Measurements from ENCODE around the gene TEX44.
A peak's percentile ranks its signal among the peaks of the same experiment; 100 is the strongest.

Gene TEX44

GRCh38 chr2:231600619-231601355, 8.1 kb downstream of the TEX44 start:
- no peak overlapping the region for H3K9ac ChIP-seq
- H3K4me2 ChIP-seq (ENCODE audit: low read length) = no peak overlapping the region
- no peaks in the 10 kb centered on the region for H3K9me3 ChIP-seq (ENCODE audit: control insufficient read depth, low read length)
- no peaks in the 10 kb centered on the region for H3K36me3 ChIP-seq (ENCODE audit: control insufficient read depth, insufficient read depth, low read length)
- no peaks in the 10 kb centered on the region for H3K27me3 ChIP-seq (ENCODE audit: control insufficient read depth, insufficient read depth, low read length)
- peak overlapping the region; percentile 8 for H3K27ac ChIP-seq
- H3K4me3 ChIP-seq (ENCODE audit: low read depth, low read length) = no peak overlapping the region
- TF ChIP-seq CTCF (IDR thresholded peaks at IDR 0.05) = no peak
- peak overlapping the region; percentile 39 for H2AFZ ChIP-seq
- peaks cover 23% of the 10 kb centered on the region for H3K4me1 ChIP-seq
- peaks cover 5% of the 10 kb centered on the region for H3K79me2 ChIP-seq

- Histone ChIP-seq H3K27me3 (ENCODE audit: control insufficient read depth, insufficient read depth, low read length) (no peaks in the 10 kb centered on the region), H2AFZ (no peak overlapping the region), H3K9ac (no peak overlapping the region), H3K9me3 (ENCODE audit: control insufficient read depth, low read length) (no peaks in the 10 kb centered on the region), H3K79me2 (peaks cover 5% of the 10 kb centered on the region), H3K4me1 (peaks cover 23% of the 10 kb centered on the region), H3K36me3 (ENCODE audit: control insufficient read depth, insufficient read depth, low read length) (no peaks in the 10 kb centered on the region), H3K27ac (peak overlapping the region; percentile 8), H3K4me3 (ENCODE audit: low read depth, low read length) (no peak overlapping the region), H3K4me2 (ENCODE audit: low read length) (no peak overlapping the region)
- peak; percentile 94 for TF ChIP-seq CTCF (IDR thresholded peaks at IDR 0.05)
Measured at GRCh38 chr2:231601356-231602229, 8.9 kb downstream of the TEX44 start.

GRCh38 chr2:231602859-231603467, 10.3 kb downstream of the TEX44 start:
- Histone ChIP-seq H3K79me2 (peaks cover 5% of the 10 kb centered on the region), H3K4me1 (peaks cover 23% of the 10 kb centered on the region), H3K27me3 (ENCODE audit: control insufficient read depth, insufficient read depth, low read length) (no peaks in the 10 kb centered on the region), H3K9me3 (ENCODE audit: control insufficient read depth, low read length) (no peaks in the 10 kb centered on the region), H3K4me3 (ENCODE audit: low read depth, low read length) (peak overlapping the region; percentile 81), H3K9ac (no peak overlapping the region), H3K4me2 (ENCODE audit: low read length) (peak overlapping the region; percentile 98), H3K27ac (peak overlapping the region; percentile 100), H2AFZ (no peak overlapping the region), H3K36me3 (ENCODE audit: control insufficient read depth, insufficient read depth, low read length) (no peaks in the 10 kb centered on the region)
- TF ChIP-seq CTCF (IDR thresholded peaks at IDR 0.05) = no peak

- TF ChIP-seq CTCF (IDR thresholded peaks at IDR 0.05) = no peak
- Histone ChIP-seq H3K79me2 (peaks cover 5% of the 10 kb centered on the region), H3K4me2 (ENCODE audit: low read length) (peak overlapping the region; percentile 98), H3K9ac (peak overlapping the region; percentile 99), H3K9me3 (ENCODE audit: control insufficient read depth, low read length) (no peaks in the 10 kb centered on the region), H2AFZ (peak overlapping the region; percentile 97), H3K27me3 (ENCODE audit: control insufficient read depth, insufficient read depth, low read length) (no peaks in the 10 kb centered on the region), H3K27ac (peak overlapping the region; percentile 100), H3K36me3 (ENCODE audit: control insufficient read depth, insufficient read depth, low read length) (no peaks in the 10 kb centered on the region), H3K4me1 (peaks cover 23% of the 10 kb centered on the region), H3K4me3 (ENCODE audit: low read depth, low read length) (peak overlapping the region; percentile 81)
Measured at GRCh38 chr2:231604101-231604684, 11.5 kb downstream of the TEX44 start.

All from parathyroid adenoma (tissue), 2 donors.